Loucy (cell line): ENCODE measurements around the gene C16orf89.
"Not testable (repeated sequence)": the region's sequence is repeated elsewhere in the genome, so short reads cannot be mapped to it uniquely, and the experiment has no call there.

Source experiments
- EZH2phosphoT487 ChIP-seq: fragments of 200-600 bp; IDR thresholded peaks from 2 replicates; pipeline ENCODE4 v1.6.1; 2018; ENCODE audit warnings: antibody characterized with exemption, mild to moderate bottlenecking, moderate library complexity, borderline replicate concordance
- TF ChIP-seq, protein P1 (sequence below): fragments of 200-600 bp; sonication (generic); conservative IDR thresholded peaks from 2 replicates; pipeline ENCODE4 v1.5.1; 2014; ENCODE audit warnings: mild to moderate bottlenecking, antibody characterized with exemption, low read length

GRCh38 chr16:5093081-5093480, 27.3 kb upstream of the C16orf89 start:
- TF ChIP-seq, protein P1, sequence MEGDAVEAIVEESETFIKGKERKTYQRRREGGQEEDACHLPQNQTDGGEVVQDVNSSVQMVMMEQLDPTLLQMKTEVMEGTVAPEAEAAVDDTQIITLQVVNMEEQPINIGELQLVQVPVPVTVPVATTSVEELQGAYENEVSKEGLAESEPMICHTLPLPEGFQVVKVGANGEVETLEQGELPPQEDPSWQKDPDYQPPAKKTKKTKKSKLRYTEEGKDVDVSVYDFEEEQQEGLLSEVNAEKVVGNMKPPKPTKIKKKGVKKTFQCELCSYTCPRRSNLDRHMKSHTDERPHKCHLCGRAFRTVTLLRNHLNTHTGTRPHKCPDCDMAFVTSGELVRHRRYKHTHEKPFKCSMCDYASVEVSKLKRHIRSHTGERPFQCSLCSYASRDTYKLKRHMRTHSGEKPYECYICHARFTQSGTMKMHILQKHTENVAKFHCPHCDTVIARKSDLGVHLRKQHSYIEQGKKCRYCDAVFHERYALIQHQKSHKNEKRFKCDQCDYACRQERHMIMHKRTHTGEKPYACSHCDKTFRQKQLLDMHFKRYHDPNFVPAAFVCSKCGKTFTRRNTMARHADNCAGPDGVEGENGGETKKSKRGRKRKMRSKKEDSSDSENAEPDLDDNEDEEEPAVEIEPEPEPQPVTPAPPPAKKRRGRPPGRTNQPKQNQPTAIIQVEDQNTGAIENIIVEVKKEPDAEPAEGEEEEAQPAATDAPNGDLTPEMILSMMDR, result not testable (repeated sequence)
- not testable (repeated sequence) for TF ChIP-seq EZH2phosphoT487
